ENCODE results near the gene APLN.
A peak's percentile ranks its signal among the peaks of the same experiment; 100 is the strongest.

APLN gene

DNA sequence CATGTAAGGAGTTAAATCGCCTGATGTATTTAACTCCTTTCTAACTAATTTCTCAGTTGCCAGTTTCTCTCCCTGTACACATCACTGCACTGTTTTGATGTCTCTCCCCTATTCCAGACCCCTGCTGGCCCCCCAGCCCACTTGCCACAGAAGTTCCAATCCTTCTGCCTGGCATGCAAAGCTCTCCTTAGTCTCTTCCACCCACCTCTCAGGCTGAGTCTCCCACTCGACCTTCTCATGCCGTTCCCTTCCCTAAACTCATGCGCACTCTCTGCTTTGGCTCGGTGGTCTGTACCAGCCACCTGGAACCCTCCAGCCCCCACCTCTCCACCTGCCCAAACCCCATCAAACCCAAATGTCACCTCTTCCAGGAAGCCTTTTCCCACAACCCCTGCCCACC lies 56.9 kb downstream of the APLN start:
- H3K9me3 ChIP-seq (ENCODE audit: control insufficient read depth, insufficient read depth, low read depth, low read length): no peaks in the 10 kb centered on the region
- POLR2A ChIA-PET: no interaction called here

DNA sequence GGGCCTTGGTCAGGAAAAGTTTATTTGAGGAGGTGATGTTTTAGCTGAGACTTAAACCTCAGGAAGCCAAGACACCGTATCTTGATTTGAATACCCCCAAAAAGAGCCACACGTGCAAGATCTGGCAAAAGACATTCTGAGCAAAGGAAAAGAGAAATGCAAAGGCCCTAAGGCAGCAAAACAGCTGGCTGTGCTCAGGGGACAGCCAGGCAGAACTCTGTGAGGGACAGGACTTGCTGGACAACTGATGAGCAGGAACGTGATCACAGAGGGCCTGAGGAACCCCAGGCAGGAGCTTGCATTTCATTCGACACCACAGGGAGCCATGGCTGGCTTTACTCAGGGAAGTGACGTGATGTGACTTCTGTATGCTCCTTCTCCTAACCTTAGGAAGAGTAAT lies 58.7 kb downstream of the APLN start:
- Histone ChIP-seq H3K36me3 (ENCODE audit: control insufficient read depth in 2 of 2, insufficient read depth in 1 of 2, low read length in 2 of 2) (peaks cover 0 to 46% of the 10 kb centered on the region in 2 experiments; a peak in 2 of 3 replicates), H3K9me3 (ENCODE audit: control insufficient read depth, insufficient read depth, low read depth, low read length) (no peaks in the 10 kb centered on the region), H3K4me1 (ENCODE audit: control insufficient read depth, insufficient read depth, low read length) (no peaks in the 10 kb centered on the region), H3K4me3 (ENCODE audit: low read depth, low read length) (no peak overlapping the region), H3K27ac (ENCODE audit: extremely low read depth, low read depth, low read length) (no peak overlapping the region)
- ChIA-PET CTCF (interaction anchor here (0.7 to 1.2 kb wide), 4 partner anchors 9 to 130 kb away, joined by 3 to 4 read pairs (median 3); no protein-coding TSS in a partner anchor), POLR2A (no interaction called here)
- TF ChIP-seq ZNF544 (tag by site-specific recombination; IDR thresholded peaks at IDR 0.05) (no peak), ZNF521 (tag by site-specific recombination; IDR thresholded peaks at IDR 0.05) (no peak), ZNF660 (tag by site-specific recombination; IDR thresholded peaks at IDR 0.05) (no peak), ZNF530 (tag by site-specific recombination; IDR thresholded peaks at IDR 0.05; ENCODE audit: low read depth) (no peak), ZNF132 (tag by site-specific recombination; IDR thresholded peaks at IDR 0.05; ENCODE audit: borderline replicate concordance) (no peak), ZNF48 (tag by site-specific recombination; IDR thresholded peaks at IDR 0.05) (no peak), ZNF248 (tag by site-specific recombination; IDR thresholded peaks at IDR 0.05) (no peak), ZBTB1 (tag by site-specific recombination; IDR thresholded peaks at IDR 0.05) (no peak), ZNF157 (tag by site-specific recombination; IDR thresholded peaks at IDR 0.05) (no peak), SETDB1 (IDR thresholded peaks at IDR 0.05; ENCODE audit: insufficient read length, low read length) (no peak), ZNF426 (tag by site-specific recombination; IDR thresholded peaks at IDR 0.05) (no peak), MEIS1 (CRISPR knock-in tag; IDR thresholded peaks at IDR 0.05; ENCODE audit: borderline replicate concordance) (no peak)
- TF ChIP-seq, protein P1, sequence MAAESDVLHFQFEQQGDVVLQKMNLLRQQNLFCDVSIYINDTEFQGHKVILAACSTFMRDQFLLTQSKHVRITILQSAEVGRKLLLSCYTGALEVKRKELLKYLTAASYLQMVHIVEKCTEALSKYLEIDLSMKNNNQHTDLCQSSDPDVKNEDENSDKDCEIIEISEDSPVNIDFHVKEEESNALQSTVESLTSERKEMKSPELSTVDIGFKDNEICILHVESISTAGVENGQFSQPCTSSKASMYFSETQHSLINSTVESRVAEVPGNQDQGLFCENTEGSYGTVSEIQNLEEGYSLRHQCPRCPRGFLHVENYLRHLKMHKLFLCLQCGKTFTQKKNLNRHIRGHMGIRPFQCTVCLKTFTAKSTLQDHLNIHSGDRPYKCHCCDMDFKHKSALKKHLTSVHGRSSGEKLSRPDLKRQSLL (tag by site-specific recombination; IDR thresholded peaks at IDR 0.05): no peak
- TF ChIP-seq, protein P2, sequence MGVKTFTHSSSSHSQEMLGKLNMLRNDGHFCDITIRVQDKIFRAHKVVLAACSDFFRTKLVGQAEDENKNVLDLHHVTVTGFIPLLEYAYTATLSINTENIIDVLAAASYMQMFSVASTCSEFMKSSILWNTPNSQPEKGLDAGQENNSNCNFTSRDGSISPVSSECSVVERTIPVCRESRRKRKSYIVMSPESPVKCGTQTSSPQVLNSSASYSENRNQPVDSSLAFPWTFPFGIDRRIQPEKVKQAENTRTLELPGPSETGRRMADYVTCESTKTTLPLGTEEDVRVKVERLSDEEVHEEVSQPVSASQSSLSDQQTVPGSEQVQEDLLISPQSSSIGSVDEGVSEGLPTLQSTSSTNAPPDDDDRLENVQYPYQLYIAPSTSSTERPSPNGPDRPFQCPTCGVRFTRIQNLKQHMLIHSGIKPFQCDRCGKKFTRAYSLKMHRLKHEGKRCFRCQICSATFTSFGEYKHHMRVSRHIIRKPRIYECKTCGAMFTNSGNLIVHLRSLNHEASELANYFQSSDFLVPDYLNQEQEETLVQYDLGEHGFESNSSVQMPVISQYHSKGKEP (tag by site-specific recombination; IDR thresholded peaks at IDR 0.05): no peak
- TF ChIP-seq, protein P3, sequence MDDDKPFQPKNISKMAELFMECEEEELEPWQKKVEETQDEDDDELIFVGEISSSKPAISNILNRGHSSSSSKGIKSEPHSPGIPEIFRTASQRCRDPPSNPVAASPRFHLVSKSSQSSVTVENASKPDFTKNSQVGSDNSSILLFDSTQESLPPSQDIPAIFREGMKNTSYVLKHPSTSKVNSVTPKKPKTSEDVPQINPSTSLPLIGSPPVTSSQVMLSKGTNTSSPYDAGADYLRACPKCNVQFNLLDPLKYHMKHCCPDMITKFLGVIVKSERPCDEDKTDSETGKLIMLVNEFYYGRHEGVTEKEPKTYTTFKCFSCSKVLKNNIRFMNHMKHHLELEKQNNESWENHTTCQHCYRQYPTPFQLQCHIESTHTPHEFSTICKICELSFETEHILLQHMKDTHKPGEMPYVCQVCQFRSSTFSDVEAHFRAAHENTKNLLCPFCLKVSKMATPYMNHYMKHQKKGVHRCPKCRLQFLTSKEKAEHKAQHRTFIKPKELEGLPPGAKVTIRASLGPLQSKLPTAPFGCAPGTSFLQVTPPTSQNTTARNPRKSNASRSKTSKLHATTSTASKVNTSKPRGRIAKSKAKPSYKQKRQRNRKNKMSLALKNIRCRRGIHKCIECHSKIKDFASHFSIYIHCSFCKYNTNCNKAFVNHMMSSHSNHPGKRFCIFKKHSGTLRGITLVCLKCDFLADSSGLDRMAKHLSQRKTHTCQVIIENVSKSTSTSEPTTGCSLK (tag by site-specific recombination; IDR thresholded peaks at IDR 0.05): no peak
- TF ChIP-seq, protein P4, sequence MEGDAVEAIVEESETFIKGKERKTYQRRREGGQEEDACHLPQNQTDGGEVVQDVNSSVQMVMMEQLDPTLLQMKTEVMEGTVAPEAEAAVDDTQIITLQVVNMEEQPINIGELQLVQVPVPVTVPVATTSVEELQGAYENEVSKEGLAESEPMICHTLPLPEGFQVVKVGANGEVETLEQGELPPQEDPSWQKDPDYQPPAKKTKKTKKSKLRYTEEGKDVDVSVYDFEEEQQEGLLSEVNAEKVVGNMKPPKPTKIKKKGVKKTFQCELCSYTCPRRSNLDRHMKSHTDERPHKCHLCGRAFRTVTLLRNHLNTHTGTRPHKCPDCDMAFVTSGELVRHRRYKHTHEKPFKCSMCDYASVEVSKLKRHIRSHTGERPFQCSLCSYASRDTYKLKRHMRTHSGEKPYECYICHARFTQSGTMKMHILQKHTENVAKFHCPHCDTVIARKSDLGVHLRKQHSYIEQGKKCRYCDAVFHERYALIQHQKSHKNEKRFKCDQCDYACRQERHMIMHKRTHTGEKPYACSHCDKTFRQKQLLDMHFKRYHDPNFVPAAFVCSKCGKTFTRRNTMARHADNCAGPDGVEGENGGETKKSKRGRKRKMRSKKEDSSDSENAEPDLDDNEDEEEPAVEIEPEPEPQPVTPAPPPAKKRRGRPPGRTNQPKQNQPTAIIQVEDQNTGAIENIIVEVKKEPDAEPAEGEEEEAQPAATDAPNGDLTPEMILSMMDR (tag by site-specific recombination; IDR thresholded peaks at IDR 0.05): no peak
- TF ChIP-seq, protein P5, sequence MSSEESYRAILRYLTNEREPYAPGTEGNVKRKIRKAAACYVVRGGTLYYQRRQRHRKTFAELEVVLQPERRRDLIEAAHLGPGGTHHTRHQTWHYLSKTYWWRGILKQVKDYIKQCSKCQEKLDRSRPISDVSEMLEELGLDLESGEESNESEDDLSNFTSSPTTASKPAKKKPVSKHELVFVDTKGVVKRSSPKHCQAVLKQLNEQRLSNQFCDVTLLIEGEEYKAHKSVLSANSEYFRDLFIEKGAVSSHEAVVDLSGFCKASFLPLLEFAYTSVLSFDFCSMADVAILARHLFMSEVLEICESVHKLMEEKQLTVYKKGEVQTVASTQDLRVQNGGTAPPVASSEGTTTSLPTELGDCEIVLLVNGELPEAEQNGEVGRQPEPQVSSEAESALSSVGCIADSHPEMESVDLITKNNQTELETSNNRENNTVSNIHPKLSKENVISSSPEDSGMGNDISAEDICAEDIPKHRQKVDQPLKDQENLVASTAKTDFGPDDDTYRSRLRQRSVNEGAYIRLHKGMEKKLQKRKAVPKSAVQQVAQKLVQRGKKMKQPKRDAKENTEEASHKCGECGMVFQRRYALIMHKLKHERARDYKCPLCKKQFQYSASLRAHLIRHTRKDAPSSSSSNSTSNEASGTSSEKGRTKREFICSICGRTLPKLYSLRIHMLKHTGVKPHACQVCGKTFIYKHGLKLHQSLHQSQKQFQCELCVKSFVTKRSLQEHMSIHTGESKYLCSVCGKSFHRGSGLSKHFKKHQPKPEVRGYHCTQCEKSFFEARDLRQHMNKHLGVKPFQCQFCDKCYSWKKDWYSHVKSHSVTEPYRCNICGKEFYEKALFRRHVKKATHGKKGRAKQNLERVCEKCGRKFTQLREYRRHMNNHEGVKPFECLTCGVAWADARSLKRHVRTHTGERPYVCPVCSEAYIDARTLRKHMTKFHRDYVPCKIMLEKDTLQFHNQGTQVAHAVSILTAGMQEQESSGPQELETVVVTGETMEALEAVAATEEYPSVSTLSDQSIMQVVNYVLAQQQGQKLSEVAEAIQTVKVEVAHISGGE (tag by site-specific recombination; conservative IDR thresholded peaks at IDR 0.05; ENCODE audit: low read depth): no peak
- TF ChIP-seq, protein P6, sequence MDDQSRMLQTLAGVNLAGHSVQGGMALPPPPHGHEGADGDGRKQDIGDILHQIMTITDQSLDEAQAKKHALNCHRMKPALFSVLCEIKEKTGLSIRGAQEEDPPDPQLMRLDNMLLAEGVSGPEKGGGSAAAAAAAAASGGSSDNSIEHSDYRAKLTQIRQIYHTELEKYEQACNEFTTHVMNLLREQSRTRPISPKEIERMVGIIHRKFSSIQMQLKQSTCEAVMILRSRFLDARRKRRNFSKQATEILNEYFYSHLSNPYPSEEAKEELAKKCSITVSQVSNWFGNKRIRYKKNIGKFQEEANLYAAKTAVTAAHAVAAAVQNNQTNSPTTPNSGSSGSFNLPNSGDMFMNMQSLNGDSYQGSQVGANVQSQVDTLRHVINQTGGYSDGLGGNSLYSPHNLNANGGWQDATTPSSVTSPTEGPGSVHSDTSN (CRISPR knock-in tag; IDR thresholded peaks at IDR 0.05): no peak

More for the DNA sequence above, 56.9 kb downstream of the APLN start:
- CTCF ChIA-PET: no interaction called here
- no peak overlapping the region for H3K4me3 ChIP-seq (ENCODE audit: low read depth, low read length)
- H3K4me1 ChIP-seq (ENCODE audit: control insufficient read depth, insufficient read depth, low read length): no peaks in the 10 kb centered on the region
- H3K36me3 ChIP-seq (ENCODE audit: control insufficient read depth in 2 of 2, insufficient read depth in 1 of 2, low read length in 2 of 2): peaks cover 0 to 30% of the 10 kb centered on the region in 2 experiments; a peak in 2 of 3 replicates
- TF ChIP-seq EGR2 (tag by site-specific recombination; IDR thresholded peaks at IDR 0.05; ENCODE audit: low read depth) (0 out of 2 replicates have a peak, but pooled peaks have one; percentile 13), GFI1B (tag by site-specific recombination; IDR thresholded peaks at IDR 0.05) (no peak), ZNF133 (tag by site-specific recombination; IDR thresholded peaks at IDR 0.05) (no peak), YY1 (tag by site-specific recombination; IDR thresholded peaks at IDR 0.05) (no peak)
- H3K27ac ChIP-seq (ENCODE audit: extremely low read depth, low read depth, low read length): no peak overlapping the region
